ELF-1 (cell line): ENCODE measurements around the gene COPZ1.

ENCODE experiments used
- DNase-seq: peaks from one replicate; pipeline ENCODE4 v3.0.0-alpha.2; 2016; ENCODE audit warnings: low read depth, low spot score

Gene COPZ1

DNA sequence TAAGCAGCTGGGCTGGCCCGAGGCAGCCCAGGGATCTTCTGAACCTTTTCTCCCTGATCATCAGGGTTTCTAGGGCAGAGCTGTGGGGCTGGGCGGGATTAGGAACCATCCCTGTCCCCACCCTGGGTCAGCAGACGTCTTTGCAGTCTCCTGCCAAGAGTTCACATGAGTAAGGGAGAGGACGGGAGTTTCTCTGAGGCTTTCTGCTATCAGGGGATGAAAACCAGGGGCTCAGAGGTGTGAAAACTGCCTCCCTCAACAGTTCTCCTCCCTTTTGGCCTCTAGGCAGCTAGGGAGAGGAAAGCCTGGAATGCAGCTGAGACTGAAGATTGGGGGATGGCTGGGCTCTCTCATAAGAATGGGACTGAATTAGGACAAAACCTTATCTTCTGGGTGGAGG, 51.7 kb downstream of the COPZ1 start:
- DNase-seq, result peak; percentile 50

DNA sequence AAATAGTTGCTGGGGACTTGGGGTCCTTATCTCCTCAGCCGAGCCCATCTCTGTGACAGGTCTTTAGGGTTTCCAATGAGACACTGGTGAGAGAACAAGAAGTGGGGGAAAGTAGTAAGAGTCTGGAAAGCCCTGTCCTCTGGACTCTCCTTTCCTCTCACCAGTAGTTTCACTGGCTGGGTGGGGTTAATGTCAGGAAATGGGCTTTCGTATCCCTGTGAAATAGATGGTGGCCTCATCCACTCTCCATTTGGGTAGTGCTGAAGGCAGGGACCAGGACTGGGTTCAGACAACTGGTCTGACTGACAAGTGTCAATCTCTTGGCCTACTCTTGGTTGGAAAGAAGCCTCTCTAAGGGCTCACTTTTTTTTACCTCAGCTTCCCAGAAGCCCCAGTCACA, 52.1 kb downstream of the COPZ1 start:
- DNase-seq, result no peak

DNA sequence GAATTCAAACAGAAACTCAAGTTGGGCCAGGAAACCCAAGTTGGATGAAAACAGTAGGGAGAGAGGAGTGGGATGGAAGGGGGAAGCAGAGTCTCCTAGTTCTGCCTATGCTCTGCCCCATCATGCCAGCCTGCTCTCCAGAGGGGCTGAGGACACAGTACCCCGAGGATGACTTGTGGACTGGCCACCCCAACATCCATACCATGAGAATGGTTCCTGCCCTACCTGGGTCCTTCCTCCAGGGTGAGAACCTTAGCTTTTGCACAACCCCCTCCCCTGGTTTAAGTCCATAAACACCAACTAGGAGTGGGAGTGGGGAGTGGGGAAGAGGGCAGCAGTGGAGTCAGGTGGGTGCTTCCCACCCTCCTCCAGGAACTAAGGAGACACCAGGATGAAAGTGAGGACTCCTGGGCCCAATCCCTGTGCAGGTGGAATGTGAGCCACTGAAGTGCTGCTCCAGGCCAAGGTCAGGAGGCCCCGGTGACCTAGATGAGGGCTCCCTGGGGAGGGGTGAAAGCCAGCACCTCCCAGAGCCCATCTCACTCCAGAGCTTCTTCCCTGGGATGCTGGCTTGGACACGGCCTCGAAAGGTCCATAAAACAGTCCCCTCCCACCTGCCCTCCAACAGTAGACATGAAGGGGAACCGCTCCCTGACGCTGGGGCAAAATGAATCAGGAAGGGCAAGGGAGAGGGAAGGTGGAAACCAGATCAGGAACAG, 53.0 kb downstream of the COPZ1 start:
- no peak for DNase-seq

DNA sequence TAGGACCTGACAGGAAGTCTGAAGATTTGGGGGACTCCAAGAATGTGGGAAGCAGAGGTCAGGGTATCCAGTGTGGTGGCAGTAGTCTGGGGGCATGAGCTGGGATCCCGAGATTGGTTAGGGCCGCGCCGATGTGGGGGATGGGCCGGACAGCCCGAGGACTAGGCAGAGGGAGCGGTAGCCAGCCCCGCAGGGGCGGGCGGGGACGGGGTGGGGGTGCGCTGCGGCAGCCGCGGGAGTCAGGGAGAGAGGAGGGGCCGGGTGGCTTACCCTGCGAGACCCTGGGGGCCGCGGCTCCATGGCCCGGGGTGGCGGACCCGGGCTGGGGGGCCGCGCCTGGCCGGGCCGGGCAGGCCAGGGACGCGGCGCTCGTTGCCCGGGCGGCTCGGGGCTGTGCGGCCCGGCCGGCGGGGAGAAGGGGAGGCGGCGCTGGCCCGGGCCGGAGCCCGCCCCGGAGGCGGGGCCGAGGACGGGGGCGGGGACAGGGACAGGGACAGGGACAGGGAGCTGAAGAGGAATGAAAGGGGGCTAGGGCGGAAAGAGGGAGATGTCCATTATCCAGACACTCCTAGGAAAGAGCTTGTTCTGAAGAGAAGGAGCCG, 54.0 kb downstream of the COPZ1 start:
- DNase-seq, result peak; percentile 82

DNA sequence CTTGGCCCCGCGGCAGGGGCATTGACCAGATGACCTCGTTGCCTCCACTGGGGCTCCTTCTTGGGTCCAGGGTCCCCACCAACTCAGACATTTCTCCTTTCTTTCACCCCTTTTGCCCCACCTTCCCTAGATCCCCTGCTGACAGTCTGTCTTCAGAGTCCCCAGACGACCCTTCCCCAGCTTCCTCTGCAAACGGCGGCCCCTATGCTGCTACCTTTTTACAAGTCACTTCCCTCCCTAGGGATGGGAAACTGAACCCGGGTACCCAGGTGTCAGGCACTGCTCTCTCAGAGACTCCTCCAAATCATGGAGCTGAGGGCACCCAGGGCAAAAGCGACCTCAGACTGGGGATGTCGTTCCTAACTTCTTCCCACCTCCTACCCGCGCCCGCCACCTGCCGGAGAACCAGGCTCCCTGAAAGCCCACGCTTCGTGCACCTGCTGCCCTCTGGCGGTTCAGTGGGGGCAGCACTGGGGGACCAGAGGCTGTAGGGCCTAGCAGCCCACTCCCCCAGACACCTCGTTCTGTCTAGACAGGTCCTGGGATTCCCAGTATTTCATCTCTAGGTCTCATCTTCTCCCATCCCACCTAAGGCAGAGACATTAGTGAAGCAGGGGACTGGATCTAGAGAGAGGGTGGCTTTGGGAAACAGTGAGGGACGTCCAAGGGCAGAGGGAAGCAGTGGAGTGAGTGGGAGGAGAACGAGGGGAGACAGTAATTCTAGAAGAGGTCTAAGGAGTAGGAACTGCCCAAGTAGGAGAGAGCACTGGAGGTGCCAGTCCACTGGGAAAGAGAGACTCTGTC, 54.7 kb downstream of the COPZ1 start:
- DNase-seq, result peak; percentile 95

DNA sequence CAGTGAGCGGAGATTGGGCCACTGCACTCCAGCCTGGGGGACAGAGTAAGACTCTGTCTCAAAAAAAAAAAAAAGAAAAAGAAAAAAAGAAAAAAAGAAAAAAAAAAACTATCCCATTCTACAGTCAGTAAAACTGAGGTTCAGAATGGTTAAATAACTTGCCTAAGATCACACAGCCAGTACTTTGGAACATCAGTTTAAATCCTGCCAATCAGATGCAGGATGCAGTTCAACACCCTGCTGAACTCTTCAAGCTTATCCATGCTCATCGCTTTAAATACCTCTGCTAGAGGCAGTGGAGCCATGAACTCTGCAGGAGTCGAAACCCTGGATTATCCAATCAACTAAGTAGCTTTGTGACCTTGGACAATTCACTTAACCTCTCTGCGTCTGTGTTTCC, 56.2 kb downstream of the COPZ1 start:
- no peak for DNase-seq

DNA sequence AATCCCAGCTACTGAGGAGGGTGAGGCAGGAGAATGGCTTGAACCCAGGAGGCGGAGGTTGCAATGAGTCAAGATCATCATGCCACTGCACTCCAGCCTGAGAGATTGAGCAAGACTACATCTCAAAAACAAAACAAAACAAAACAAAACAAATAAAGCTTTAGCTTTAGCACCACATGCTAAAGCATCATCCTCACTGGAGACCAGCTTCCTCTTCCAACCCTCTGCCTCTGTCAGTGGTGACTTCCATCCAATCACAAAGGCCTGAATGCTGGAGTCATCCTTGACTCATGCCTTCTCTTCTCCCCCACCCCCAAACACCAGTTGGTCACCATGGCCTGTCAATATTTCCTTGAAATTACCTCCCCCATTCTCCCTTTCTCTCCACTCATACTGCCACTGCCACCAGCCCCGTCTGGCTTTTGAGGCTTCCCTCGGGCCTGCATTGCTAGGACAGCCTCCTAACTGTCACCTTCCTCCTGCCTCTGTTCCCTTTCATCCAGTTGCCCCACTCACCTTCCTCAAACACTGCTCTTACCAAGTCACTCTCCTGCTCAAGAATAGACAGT, 58.2 kb downstream of the COPZ1 start:
- DNase-seq, result no peak

DNA sequence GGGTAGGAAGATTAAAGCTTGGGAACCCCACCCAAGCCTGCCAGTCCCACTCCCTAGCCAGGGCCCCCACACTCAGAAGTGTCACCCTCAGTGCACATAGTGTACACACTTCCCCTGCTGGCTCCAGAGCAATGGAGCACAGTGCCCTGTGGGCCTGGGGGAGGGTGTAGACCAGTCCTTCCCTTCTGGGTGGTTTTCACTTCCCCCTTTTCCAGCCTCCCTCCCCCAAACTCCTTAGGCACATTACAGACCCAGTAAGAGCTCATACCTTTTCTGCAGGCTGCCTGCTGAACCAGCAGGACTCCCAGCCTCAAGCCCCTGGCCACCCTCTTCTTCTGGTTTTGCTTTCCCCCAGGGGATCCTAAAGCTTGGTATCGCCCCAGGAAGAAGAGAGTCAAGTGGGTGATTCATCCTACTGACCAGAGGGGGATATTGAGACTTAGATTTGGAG, 59.7 kb downstream of the COPZ1 start, which contains the start of gene ZNF385A:
TSS of gene ZNF385A (minus strand) at position 143 of the 451 bp plus-strand sequence. CDS start 219 bp downstream, outside the sequence.
- peak; percentile 49 for DNase-seq

DNA sequence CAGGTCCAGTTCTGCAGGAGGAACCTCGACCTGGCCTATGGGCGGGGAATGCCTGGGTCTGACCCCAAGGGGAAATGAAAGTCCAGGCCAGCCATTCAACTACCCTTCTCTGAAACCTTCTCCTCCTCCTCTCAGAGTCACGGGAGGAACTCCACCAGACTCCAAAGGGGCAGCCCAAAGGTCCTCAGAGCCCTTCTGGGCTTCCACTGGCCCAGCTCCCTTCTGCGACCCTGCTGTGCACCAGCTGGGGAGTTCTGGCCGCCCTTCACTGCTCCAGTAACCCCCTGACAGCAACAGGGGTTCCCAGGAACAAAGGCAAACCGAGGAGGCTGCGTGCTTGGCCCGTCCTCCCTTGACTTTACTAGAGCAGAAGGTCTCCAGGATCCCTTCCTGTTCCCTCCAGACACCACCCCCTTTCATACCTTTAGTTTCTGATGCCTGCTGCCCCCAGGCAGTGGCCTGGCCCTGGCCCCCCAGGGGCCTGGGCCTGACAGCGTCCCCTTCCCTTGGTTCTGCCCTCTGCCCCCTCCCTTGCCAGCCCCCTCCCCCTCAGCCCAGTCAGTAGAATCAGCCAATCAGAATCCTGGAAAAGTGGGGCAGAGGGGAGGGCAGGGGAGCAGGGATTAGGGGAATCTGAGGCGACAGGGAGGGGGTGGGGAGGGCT, 60.5 kb downstream of the COPZ1 start:
- peak; percentile 61 for DNase-seq

DNA sequence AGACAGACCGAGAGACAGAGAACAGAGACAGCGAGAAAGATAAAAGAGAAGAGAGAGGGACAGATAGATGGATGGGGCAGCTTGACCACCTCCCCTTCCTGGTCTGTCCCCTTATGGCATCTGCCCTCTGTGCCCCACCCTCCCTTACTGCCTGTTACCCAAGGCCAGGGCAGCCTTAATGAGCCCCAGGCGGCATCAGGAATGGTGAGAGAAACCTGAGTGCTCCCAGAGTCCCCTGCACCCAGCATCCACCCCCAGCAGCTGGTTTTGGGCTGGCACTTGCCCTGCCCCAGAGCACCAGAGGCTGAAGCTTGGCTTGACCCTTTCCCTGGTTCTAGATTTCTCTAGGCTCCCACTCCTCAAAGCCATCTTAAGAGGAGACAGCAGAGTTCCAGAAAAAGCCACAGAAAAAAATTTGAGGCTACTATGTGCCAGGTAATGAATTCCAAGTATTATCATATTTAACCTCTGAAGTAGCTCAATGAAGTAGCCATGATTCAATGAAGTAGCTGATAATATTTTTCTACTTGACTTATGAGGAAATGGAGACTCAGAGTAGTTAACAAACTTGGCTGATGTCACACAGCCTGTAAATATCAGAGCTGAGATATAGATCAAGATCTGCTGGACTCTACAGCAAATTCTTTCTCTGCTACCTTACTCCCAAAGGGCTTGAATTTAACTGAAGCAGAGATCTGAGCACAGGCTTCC, 61.6 kb downstream of the COPZ1 start:
- no peak for DNase-seq

DNA sequence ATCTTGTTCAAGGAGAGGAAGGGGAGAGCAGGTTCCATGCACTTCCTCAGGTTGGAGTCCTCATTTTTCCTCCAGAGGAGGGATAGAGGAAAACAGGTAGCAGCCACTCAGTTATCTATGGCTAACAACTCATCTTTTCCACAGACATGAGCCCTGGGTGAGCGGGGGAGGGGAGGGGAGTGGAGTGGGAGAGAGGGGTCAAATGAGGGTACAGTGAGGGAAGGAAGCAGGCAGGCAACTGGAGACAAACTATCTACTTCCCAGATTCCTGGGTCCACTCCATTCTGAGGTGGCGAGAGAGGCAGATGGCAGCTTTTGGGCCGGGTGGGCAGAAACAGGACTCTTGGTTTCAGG, 62.2 kb downstream of the COPZ1 start:
- DNase-seq, result no peak

DNA sequence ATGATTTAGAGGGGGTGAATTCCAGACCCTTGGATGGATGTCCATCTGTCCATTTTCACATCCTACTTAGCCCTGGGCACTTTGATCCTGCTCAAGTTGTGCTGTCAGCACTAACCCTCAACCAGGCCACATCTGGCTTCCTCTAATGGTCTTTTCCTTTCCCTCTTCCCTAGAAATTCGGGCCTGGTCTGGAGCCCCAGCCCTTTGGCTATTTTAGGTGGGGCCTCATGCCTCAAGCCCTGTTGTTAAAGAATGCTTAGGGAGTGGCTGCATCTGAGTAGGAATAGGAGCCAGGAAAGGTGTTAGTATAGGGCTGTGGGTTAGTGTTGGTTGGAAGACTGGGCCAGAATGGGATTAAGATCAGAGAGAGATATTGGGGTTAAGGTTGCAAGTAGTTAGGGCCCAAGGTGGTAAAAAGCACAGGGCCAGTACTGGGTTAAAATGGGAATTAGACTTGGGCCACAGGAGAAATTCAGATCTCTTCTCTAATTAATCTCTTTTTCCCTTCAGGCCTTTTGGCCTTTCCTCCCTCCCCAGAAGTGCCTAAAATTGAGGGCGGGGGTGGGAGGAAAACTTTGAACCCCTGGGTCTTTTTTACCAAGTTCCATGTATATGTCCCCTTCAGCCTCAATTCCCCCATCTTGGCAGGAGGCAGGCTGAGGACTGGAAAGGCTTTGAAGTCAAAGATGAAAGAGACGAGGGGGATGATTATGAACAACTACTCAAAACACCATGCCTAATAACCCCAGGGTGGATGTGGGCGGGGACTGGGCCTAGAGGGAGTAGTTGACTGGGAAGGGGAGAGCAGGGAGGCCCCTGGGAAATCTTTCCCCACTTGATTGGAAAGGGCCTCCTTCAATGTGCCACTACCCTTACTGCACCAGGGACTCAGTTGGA, 63.6 kb downstream of the COPZ1 start:
- DNase-seq, result peak; percentile 93

DNA sequence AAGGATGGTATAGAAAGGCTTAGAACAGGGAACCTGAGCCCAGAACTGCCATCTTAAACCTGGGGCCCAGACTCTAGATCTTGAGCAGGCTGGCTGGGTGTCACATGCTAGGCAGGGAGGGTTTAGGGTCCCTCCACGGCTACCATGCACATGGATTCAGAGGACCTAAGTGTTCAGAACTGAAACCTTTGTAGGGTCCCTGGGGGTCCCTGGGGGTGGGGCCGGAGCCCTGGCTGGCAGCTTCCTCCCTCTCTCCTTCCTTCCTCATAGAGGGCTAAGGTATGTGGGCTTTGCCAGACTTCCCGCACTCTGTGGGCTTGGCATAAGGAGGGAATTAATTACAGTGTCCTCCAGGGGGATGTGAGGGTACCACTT, 64.2 kb downstream of the COPZ1 start:
- no peak for DNase-seq

DNA sequence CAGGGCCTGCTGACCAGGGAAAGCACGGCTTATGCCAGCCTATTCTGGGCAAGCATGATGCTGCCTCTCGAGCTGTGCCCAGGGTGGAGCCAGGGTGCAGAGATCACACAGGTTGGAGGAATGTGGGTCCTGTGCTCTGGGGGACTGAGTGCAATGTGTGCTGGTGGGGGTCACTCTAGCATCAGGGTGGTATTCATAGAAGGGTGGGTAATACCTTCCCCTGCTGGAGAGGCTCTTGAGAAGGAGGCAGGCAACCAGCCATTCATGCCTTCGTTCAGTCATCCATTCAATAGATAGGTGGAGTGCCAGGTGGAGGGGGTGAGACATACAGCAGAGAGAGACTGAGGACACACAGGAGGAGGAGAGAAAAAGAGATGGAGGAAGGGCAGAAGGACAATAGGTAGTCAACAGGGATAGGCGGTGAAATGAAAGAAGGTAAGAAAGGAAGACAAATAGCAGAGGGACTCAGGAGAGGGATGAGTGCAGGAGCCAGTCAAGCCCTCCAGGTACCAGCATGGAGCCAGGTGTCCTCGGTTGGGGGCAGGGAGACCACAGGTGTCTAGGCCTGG, 64.8 kb downstream of the COPZ1 start:
- DNase-seq, result no peak

DNA sequence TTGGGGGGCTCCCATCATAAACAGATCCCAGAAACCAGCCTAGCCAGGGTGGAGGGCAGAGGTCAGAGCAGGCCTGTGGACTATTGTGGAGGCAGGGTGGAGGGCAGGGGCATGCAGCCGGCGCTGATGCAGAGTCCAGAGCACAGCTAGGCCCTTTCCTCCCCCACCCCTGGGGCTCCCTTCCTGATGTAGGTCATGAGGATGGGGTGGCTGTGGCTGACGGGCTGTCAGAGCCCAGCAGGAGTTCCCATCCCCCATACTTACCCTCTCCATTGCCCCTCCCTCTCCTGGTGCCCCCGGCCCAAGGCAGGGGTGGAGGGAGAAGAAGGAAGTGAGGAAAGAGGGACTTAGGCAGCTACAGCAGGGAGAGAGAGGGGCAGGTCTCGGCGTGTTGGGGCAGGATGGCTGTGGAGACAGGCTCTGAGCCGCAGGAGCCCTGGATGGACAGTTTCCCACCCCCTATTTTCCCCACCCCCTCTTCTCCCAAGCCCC, 65.3 kb downstream of the COPZ1 start:
- peak; percentile 83 for DNase-seq

DNA sequence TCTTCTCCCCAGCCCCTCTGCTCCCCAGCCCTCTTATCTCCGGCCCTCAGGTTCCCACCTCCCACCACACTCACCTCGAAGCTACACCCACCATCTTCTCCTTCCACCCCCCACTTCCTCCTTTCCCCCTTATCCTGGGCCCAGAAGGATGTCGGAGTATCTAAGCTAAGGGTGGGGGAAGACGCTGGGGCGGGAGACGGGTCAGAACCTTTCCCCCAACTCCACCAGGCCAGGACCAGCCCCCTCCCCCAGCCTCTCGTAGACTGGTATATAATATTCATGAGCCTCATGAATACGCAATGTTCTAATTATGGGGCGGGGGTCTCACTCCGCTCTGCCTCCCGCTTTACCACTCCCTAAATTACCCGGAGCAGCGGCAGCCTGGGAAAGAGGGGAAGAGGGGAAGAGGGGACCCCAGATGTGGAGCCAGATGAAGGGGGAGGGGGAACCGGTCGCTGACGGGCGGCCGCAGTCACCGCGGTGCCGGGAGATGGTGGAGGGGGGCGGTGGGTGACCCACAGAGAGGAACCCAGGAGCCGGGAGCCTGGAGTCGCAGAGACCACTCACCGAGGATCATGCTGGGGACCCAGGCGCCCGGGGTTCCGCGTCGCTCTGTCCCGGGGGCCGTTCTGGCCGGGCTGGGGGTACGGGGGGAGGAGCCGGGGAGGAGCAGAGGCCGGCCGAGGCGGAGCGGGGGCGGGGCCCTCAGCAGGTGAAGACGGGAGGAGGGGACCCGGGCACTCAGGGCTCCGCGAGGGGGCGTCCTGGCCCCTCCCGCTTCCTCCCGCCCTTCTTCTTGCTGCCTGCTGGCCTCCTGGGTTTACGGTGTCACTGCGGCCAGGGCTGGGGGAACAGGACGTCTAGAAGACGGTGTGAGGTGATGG, 66.0 kb downstream of the COPZ1 start:
- DNase-seq, result peak; percentile 84

DNA sequence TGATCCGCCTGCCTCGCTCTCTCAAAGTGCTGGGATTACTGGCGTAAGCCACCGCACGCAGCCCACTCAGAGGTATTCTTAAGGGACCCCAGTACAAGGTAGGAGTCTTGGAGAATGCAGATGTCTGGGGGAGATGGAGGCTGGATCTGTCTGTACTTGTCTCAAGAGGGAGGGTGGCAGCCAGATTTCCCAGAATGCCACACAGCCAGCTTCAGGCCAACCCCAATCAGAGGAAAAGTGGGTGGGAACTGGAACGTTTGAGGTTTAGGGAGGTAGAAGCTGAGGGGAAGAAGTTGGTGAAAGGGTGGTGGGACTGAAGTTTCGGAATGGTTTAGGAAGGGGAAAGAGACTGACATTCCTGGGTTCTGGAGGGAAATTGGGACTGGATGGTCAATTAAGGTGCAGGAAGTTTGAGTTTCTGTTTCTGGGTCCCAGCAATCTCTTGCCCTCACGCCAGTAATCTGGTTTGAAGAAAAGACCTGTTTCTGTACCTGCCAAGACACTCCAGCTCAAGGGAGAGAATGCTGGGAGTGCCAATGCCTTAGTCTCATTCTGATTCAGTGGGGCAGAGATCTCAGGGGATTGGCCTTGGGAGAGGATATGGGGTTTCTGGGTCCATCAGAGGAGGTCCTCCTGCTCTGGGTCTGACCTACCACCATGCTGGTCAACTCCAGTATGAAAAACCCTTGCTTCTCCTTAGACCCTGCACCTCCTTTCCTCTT, 67.7 kb downstream of the COPZ1 start:
- no peak for DNase-seq

DNA sequence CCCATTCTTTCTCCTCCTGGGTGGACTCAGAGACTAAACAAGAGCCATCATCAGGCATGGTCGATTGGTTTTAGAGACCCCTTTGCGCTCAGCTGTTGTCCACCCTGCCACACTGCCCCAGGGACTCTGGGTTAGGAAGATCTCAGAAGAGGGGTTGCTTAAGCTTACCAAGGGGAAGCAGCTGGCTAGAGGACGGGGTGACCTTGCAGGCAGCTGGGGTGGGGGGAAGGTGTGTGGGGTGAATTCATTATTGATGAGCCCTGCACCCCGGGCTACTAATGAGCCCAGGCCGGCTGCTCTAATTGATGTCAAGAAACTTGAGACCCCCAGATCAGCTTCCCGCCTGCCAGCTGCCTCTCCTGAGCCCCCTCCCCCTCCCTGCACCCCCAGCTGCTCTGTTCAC, 68.3 kb downstream of the COPZ1 start:
- DNase-seq, result no peak
